H9 (cell line): ENCODE measurements around the gene CADPS2. TPM values are rescaled to one million over a fixed set of nuclear protein-coding genes. Genes with fewer than 3 reads are reported as not detected.

Experiments
- DNase-seq: peaks from one replicate; pipeline ENCODE4 v3.0.0-alpha.2; 2017
- H2AFZ ChIP-seq: one replicate; pipeline ENCODE4 v1.6.1; 2013; ENCODE audit warnings: mild to moderate bottlenecking, low read length, control low read depth, moderate library complexity
- H2AK5ac ChIP-seq: 2 replicates; pipeline ENCODE4 v1.6.1; 2013; ENCODE audit warnings: low read length, control low read depth, mixed read lengths; ENCODE audit not compliant: insufficient read length
- H2BK120ac ChIP-seq: one replicate; pipeline ENCODE4 v1.6.1; 2013; ENCODE audit warnings: low read depth, mild to moderate bottlenecking, low read length, control low read depth, inconsistent platforms; ENCODE audit not compliant: poor library complexity, severe bottlenecking
- H2BK12ac ChIP-seq: 2 replicates; pipeline ENCODE4 v1.6.1; 2013; ENCODE audit warnings: low read length, control low read depth, mixed read lengths, low read depth; ENCODE audit not compliant: insufficient read length
- H2BK15ac ChIP-seq: 2 replicates; pipeline ENCODE4 v1.6.1; 2013; ENCODE audit warnings: low read depth, low read length, control low read depth
- H2BK20ac ChIP-seq: one replicate; pipeline ENCODE4 v1.6.1; 2013; ENCODE audit warnings: low read depth, mild to moderate bottlenecking, low read length, control low read depth, inconsistent platforms; ENCODE audit not compliant: poor library complexity, severe bottlenecking
- H2BK5ac ChIP-seq: 2 replicates; pipeline ENCODE4 v1.6.1; 2013; ENCODE audit warnings: low read length, control low read depth, mixed read lengths; ENCODE audit not compliant: insufficient read length
- H3K14ac ChIP-seq: 2 replicates; pipeline ENCODE4 v1.6.1; 2013; ENCODE audit warnings: low read length, control low read depth; ENCODE audit not compliant: insufficient read depth
- H3K18ac ChIP-seq: 2 replicates; pipeline ENCODE4 v1.6.1; 2013; ENCODE audit warnings: low read depth, mild to moderate bottlenecking, mixed read lengths, low read length, control low read depth; ENCODE audit not compliant: insufficient read length
- H3K23ac ChIP-seq: 2 replicates; pipeline ENCODE4 v1.6.1; 2013; ENCODE audit warnings: low read length, control low read depth, mixed read lengths, low read depth; ENCODE audit not compliant: insufficient read length
- H3K23me2 ChIP-seq: 2 replicates; pipeline ENCODE4 v1.6.1; 2013; ENCODE audit warnings: low read depth, mild to moderate bottlenecking, mixed read lengths, low read length, control low read depth; ENCODE audit not compliant: insufficient read length, poor library complexity, severe bottlenecking
- H3K27ac ChIP-seq: 2 replicates; pipeline ENCODE4 v1.5.1; 2013; ENCODE audit warnings: low read length, control low read depth, mixed read lengths, low read depth; ENCODE audit not compliant: insufficient read length
- H3K27me3 ChIP-seq: 2 replicates; pipeline ENCODE4 v1.6.1; 2013; ENCODE audit warnings: low read length, control low read depth, inconsistent platforms; ENCODE audit not compliant: insufficient read depth
- H3K4ac ChIP-seq: 2 replicates; pipeline ENCODE4 v1.6.1; 2013; ENCODE audit warnings: low read depth, mild to moderate bottlenecking, control low read depth, inconsistent platforms, low read length, moderate library complexity
- H3K4me1 ChIP-seq: 2 replicates; pipeline ENCODE4 v1.6.1; 2013; ENCODE audit warnings: low read length, control low read depth, inconsistent platforms; ENCODE audit not compliant: insufficient read depth
- H3K4me2 ChIP-seq: 2 replicates; pipeline ENCODE4 v1.6.1; 2013; ENCODE audit warnings: low read length, control low read depth, mixed read lengths; ENCODE audit not compliant: insufficient read length, insufficient read depth
- H3K56ac ChIP-seq: 2 replicates; pipeline ENCODE4 v1.6.1; 2013; ENCODE audit warnings: low read depth, mild to moderate bottlenecking, mixed read lengths, low read length, control low read depth; ENCODE audit not compliant: insufficient read length
- H3K79me1 ChIP-seq: 2 replicates; pipeline ENCODE4 v1.6.1; 2013; ENCODE audit warnings: low read depth, mild to moderate bottlenecking, moderate library complexity, low read length, control low read depth, inconsistent platforms; ENCODE audit not compliant: insufficient read depth, poor library complexity, severe bottlenecking
- H3K79me2 ChIP-seq: 2 replicates; pipeline ENCODE4 v1.6.1; 2013; ENCODE audit warnings: low read length, control low read depth, inconsistent platforms; ENCODE audit not compliant: insufficient read depth
- H3K9ac ChIP-seq: 2 replicates; pipeline ENCODE4 v1.6.1; 2013; ENCODE audit warnings: low read length, control low read depth, mixed read lengths; ENCODE audit not compliant: insufficient read length; ENCODE audit errors: extremely low read depth
- H3K9me3 ChIP-seq: one replicate; pipeline ENCODE4 v1.6.1; 2013; ENCODE audit warnings: low read depth, low read length, inconsistent platforms; ENCODE audit not compliant: control insufficient read depth
- H3T11ph ChIP-seq: one replicate; pipeline ENCODE4 v1.6.1; 2013; ENCODE audit warnings: mild to moderate bottlenecking, low read length, control low read depth, inconsistent platforms
- H4K20me1 ChIP-seq: one replicate; pipeline ENCODE4 v1.6.1; 2013; ENCODE audit not compliant: control insufficient read depth, insufficient read length, insufficient read depth
- H4K5ac ChIP-seq: 2 replicates; pipeline ENCODE4 v1.6.1; 2013; ENCODE audit warnings: low read depth, mild to moderate bottlenecking, mixed read lengths, low read length, control low read depth; ENCODE audit not compliant: insufficient read length
- H4K8ac ChIP-seq: replicated peaks from 2 replicates; pipeline ENCODE4 v1.6.1; 2013; ENCODE audit warnings: low read length, control low read depth, mixed read lengths, low read depth; ENCODE audit not compliant: insufficient read length
- H4K91ac ChIP-seq: 2 replicates; pipeline ENCODE4 v1.6.1; 2013; ENCODE audit warnings: low read depth, mild to moderate bottlenecking, moderate library complexity, mixed read lengths, low read length, control low read depth; ENCODE audit not compliant: insufficient read length
- H3K27ac Mint-ChIP-seq, 3 experiments: 2 replicates in 2 of 3; 3 replicates in 1 of 3; pipeline ENCODE4 v1.8.0; 2020 to 2021; ENCODE audit warnings: mixed read lengths in 3 of 3, mild to moderate bottlenecking in 1 of 3, moderate library complexity in 1 of 3
- H3K27me3 Mint-ChIP-seq: 2 replicates; pipeline ENCODE4 v1.8.0; 2021; ENCODE audit warnings: low read depth, mild to moderate bottlenecking, moderate library complexity, mixed read lengths
- H3K36me3 Mint-ChIP-seq, 3 experiments: 2 replicates in 2 of 3; 3 replicates in 1 of 3; pipeline ENCODE4 v1.8.0; 2020 to 2021; ENCODE audit warnings: low read depth in 3 of 3, mixed read lengths in 3 of 3; ENCODE audit not compliant: insufficient read depth in 1 of 3
- H3K4me1 Mint-ChIP-seq, 2 experiments: 2 replicates each; pipeline ENCODE4 v1.8.0; 2020; ENCODE audit warnings: mixed read lengths in 2 of 2
- H3K4me3 Mint-ChIP-seq, 2 experiments: 2 replicates in 1 of 2; 3 replicates in 1 of 2; pipeline ENCODE4 v1.8.0; 2020 to 2021; ENCODE audit warnings: mild to moderate bottlenecking in 2 of 2, mixed read lengths in 2 of 2, moderate library complexity in 1 of 2
- H3K9me3 Mint-ChIP-seq, 2 experiments: 2 replicates in 1 of 2; 3 replicates in 1 of 2; pipeline ENCODE4 v1.8.0; 2020; ENCODE audit warnings: mild to moderate bottlenecking in 2 of 2, mixed read lengths in 2 of 2, moderate library complexity in 1 of 2
- WGBS: extraction: QIAGEN DNeasy Blood & Tissue Kit; methylation state at CpG from one replicate; pipeline ENCODE4 v1.1.7; 2013; ENCODE audit warnings: missing lambda C conversion rate, low lambda C conversion rate, mixed read lengths; ENCODE audit not compliant: insufficient read length; ENCODE audit errors: extremely low coverage; 5-methylcytosine and 5-hydroxymethylcytosine counted together
- total RNA-seq: library from RNA; stranded (reverse); gene quantifications from 2 replicates; pipeline ENCODE4 v1.2.1, GENCODE V29; 2021
- TF ChIP-seq, protein P1 (sequence below): fragments of 200-600 bp; sonication (generic); conservative IDR thresholded peaks from 3 replicates; pipeline ENCODE4 v1.8.0; 2021; ENCODE audit warnings: antibody characterized with exemption, mild to moderate bottlenecking

The CADPS2 gene
- total RNA-seq, 1 experiment from 2014 or later: 7.1 TPM

DNA sequence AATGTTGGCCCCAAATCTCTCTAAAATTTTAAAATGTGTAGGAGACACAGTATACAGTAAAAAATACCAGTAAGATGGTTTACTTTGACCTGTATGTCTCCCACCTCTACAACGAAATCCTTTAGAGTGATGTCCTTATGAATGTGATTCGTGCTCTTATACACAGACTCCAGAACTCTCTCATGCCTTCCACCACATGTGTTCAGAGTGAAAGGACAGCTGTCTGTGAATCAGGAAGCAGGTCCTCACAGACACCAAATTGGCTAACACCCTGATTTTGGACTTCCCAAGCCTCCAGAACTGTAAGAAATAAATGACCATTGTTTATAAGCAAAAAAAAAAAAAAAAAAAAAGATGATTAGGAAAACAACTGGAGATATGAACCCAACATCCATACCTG is 222.5 kb downstream of the CADPS2 start:
- Histone ChIP-seq H3K56ac (no peak overlapping the region), H3K9ac (no peak overlapping the region), H3K23me2 (no peaks in the 10 kb centered on the region), H3T11ph (no peak overlapping the region), H3K79me2 (no peaks in the 10 kb centered on the region), H2BK120ac (no peak overlapping the region), H3K18ac (no peak overlapping the region), H3K14ac (no peak overlapping the region), H2AK5ac (no peak overlapping the region), H3K79me1 (no peaks in the 10 kb centered on the region), H4K8ac (no peak overlapping the region), H3K4me1 (no peaks in the 10 kb centered on the region), H2BK20ac (no peak overlapping the region), H3K27ac (no peak overlapping the region), H4K20me1 (no peaks in the 10 kb centered on the region), H2BK15ac (no peak overlapping the region), H2AFZ (no peak overlapping the region), H3K4me2 (no peak overlapping the region), H3K27me3 (no peaks in the 10 kb centered on the region), H4K91ac (no peak overlapping the region), H4K5ac (no peak overlapping the region), H2BK5ac (no peak overlapping the region), H3K23ac (no peak overlapping the region), H3K4ac (no peak overlapping the region), H2BK12ac (no peak overlapping the region), H3K9me3 (no peaks in the 10 kb centered on the region)
- no peak overlapping the region; a peak in 1 of 7 replicates for H3K27ac Mint-ChIP-seq
- H3K4me1 Mint-ChIP-seq: peaks cover 13 to 14% of the 10 kb centered on the region in 2 experiments
- H3K36me3 Mint-ChIP-seq: peaks cover 0 to 5% (median 0%) of the 10 kb centered on the region in 3 experiments; a peak in 5 of 7 replicates
- no peak overlapping the region for H3K4me3 Mint-ChIP-seq
- no CpG with 5 or more reads among the region's 2 CpGs for WGBS
- peaks cover 0 to 3% of the 10 kb centered on the region in 2 experiments; a peak in 3 of 5 replicates for H3K9me3 Mint-ChIP-seq
- no peak for DNase-seq
- no peaks in the 10 kb centered on the region for H3K27me3 Mint-ChIP-seq
- TF ChIP-seq, protein P1, sequence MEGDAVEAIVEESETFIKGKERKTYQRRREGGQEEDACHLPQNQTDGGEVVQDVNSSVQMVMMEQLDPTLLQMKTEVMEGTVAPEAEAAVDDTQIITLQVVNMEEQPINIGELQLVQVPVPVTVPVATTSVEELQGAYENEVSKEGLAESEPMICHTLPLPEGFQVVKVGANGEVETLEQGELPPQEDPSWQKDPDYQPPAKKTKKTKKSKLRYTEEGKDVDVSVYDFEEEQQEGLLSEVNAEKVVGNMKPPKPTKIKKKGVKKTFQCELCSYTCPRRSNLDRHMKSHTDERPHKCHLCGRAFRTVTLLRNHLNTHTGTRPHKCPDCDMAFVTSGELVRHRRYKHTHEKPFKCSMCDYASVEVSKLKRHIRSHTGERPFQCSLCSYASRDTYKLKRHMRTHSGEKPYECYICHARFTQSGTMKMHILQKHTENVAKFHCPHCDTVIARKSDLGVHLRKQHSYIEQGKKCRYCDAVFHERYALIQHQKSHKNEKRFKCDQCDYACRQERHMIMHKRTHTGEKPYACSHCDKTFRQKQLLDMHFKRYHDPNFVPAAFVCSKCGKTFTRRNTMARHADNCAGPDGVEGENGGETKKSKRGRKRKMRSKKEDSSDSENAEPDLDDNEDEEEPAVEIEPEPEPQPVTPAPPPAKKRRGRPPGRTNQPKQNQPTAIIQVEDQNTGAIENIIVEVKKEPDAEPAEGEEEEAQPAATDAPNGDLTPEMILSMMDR: no peak
